Tibial artery (tissue), 4 donors: Measurements from ENCODE around the gene DNAH3.

Source experiments
- DNase-seq, 2 donors: peaks; one replicate each; pipeline ENCODE4 v3.0.0-alpha.2; 2019
- H3K27ac ChIP-seq, 2 donors: fragments of 200-600 bp; sonication (generic) in 1 of 2; 1 replicate in 1 of 2; 2 replicates in 1 of 2; pipeline ENCODE4 v1.5.1; 2018 to 2019; ENCODE audit warnings: mild to moderate bottlenecking in 1 of 2
- H3K27me3 ChIP-seq, 2 donors: fragments of 200-600 bp; sonication (generic) in 1 of 2; one replicate each; pipeline versions ENCODE4 v1.5.1 to v1.6.0; 2016 to 2019
- H3K36me3 ChIP-seq, 3 donors: fragments of 200-600 bp; sonication (generic) in 2 of 3; one replicate each; pipeline ENCODE4 v1.5.1; 2016 to 2019; ENCODE audit warnings: mild to moderate bottlenecking in 2 of 3
- H3K4me1 ChIP-seq, 4 donors: fragments of 200-600 bp; sonication (generic) in 2 of 4; 1 replicate in 3 of 4; 2 replicates in 1 of 4; pipeline ENCODE4 v1.5.1; 2016 to 2019
- H3K4me3 ChIP-seq, 2 donors: fragments of 200-600 bp; sonication (generic) in 1 of 2; 1 replicate in 1 of 2; 2 replicates in 1 of 2; pipeline ENCODE4 v1.5.1; 2018 to 2019; ENCODE audit warnings: mild to moderate bottlenecking in 2 of 2
- H3K9me3 ChIP-seq, 3 donors: fragments of 200-600 bp; sonication (generic) in 1 of 3; one replicate each; pipeline ENCODE4 v1.5.1; 2016 to 2019
- intact Hi-C: fragments of 100-400 bp; cut with DNase I; formaldehyde crosslinking; loops from one replicate; pipeline ENCODE4 v1.15.0; 2023; ENCODE audit warnings: low total_unique reads
- TF ChIP-seq, protein P1 (sequence below), 2 experiments: fragments of 200-600 bp in 1 of 2; fragments of 450-650 bp in 1 of 2; IDR thresholded peaks; one replicate each; pipeline ENCODE4 v1.5.1; 2017 to 2019; ENCODE audit warnings: antibody characterized with exemption in 2 of 2, mild to moderate bottlenecking in 1 of 2, moderate library complexity in 1 of 2

The DNAH3 gene

DNA sequence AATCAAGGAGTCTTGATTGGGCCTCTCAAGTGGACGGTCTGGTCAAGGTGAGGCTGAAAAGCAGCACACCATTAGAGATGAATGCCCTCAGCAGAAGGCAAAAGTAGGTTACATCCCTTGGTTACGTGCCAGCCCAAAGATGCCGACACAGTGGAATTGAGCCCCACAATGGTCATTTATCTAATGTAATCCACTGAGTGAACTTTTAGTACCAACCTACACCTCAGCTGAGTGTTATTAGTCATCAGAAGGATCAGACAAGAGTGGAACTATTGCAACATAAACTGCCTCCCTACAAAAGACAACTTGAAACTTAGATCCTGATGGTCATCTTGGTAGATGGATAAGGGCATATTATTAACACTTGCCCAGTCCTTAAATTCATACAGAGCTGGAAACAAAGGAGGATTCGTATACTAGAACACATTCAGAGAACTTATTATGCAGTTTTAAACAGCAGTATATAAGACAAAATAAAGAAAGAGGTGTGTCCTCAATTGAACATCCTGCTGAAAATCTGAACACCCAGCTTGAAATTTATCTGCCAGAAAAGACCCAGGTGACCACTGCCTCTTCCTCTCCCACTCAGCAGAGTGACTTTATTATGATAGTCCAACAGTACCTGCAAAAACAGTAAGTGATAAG, 253.3 kb downstream of the DNAH3 start:
- TF ChIP-seq, protein P1, sequence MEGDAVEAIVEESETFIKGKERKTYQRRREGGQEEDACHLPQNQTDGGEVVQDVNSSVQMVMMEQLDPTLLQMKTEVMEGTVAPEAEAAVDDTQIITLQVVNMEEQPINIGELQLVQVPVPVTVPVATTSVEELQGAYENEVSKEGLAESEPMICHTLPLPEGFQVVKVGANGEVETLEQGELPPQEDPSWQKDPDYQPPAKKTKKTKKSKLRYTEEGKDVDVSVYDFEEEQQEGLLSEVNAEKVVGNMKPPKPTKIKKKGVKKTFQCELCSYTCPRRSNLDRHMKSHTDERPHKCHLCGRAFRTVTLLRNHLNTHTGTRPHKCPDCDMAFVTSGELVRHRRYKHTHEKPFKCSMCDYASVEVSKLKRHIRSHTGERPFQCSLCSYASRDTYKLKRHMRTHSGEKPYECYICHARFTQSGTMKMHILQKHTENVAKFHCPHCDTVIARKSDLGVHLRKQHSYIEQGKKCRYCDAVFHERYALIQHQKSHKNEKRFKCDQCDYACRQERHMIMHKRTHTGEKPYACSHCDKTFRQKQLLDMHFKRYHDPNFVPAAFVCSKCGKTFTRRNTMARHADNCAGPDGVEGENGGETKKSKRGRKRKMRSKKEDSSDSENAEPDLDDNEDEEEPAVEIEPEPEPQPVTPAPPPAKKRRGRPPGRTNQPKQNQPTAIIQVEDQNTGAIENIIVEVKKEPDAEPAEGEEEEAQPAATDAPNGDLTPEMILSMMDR (IDR thresholded peaks at IDR 0.05): no peak
- Histone ChIP-seq H3K27ac (peak overlapping the region; percentile 96 to 98), H3K27me3 (no peaks in the 10 kb centered on the region), H3K36me3 (peaks cover 0 to 38% (median 30%) of the 10 kb centered on the region in 3 donors), H3K4me3 (peak overlapping the region in 1 of 2 donors; percentile 63), H3K4me1 (peaks cover 0 to 78% (median 39%) of the 10 kb centered on the region in 4 donors), H3K9me3 (no peaks in the 10 kb centered on the region)
- DNase-seq: no peak
- intact Hi-C loops: no loop called here

DNA sequence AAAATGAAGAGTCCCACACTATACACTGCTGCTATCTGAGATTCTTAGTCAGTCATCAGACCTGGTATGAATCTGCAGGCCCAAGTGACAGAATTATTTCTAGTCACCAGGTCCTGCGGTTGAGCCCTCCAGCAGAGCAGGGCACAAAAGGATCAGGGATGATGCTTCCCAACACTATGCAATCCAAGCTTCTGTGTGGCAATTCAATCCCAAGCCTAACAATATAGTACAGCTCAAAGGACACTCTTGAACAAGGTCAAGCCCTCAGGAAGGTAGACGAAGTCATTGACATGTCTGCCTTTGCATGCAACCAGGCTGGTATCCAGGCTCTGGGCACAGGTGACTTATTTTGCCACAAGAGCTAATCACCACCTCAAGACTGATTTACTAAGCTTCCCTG, 256.3 kb downstream of the DNAH3 start:
- TF ChIP-seq, protein P1 (IDR thresholded peaks at IDR 0.05): no peak
- Histone ChIP-seq H3K4me3 (no peak overlapping the region), H3K36me3 (peaks cover 0 to 47% (median 33%) of the 10 kb centered on the region in 3 donors), H3K9me3 (no peaks in the 10 kb centered on the region), H3K27me3 (no peaks in the 10 kb centered on the region), H3K4me1 (peaks cover 0 to 92% (median 30%) of the 10 kb centered on the region in 4 donors), H3K27ac (no peak overlapping the region)
- intact Hi-C loops: no loop called here
- DNase-seq: no peak

DNA sequence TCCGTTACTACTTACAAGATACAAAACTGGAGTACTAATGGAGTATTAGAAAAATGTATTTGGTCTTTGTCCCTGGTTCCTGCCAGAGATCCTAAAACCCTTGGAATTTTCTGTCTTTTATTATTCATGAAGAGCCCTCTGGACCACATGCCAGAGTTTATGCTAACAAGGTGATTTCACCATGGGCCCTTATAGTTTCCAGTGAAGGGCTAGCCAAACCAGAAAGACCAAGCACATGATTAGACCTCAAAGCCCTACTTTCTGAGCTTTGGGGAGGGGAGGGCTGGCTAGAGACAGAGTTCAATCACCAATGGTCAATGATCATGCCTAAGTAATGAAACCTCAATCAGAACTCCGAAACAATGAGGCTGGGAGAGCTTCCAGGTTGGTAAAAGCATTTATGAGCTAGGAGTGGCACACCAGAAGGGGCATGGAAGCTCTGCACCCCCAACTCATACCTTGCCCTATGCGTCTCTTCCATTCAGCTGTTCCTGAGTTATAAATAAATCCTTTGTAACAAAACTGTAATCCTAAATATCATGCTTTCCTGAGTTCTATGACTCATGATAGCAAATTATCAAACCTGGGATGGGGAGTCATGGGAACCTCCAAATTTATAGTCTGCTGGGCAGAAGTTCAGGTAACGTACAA, 260.9 kb downstream of the DNAH3 start:
- DNase-seq: no peak
- intact Hi-C loops: no loop called here
- Histone ChIP-seq H3K36me3 (peaks cover 0 to 33% (median 18%) of the 10 kb centered on the region in 3 donors), H3K9me3 (no peaks in the 10 kb centered on the region), H3K4me1 (peaks cover 0 to 85% (median 21%) of the 10 kb centered on the region in 4 donors), H3K27me3 (no peaks in the 10 kb centered on the region), H3K4me3 (no peak overlapping the region), H3K27ac (no peak overlapping the region)
- TF ChIP-seq, protein P1 (IDR thresholded peaks at IDR 0.05): no peak

DNA sequence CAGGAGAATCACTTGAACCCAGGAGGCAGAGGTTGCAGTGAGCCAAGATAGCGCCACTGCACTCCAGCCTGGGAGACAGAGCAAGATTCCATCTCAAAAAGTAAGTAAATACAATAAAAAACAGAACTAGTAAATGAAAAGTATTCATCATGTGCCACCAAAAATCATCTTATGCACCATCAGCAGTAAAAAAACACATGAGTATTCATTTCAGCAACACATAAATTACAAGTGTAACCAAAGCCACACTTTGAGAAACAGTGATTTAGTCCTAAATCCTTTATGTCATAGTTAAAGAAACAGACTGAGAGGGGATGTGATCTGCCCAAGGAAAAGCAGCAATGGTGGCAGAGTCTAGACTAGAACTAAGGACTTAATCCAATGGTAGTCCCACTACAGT, 263.4 kb downstream of the DNAH3 start:
- intact Hi-C loops: no loop called here
- TF ChIP-seq, protein P1 (IDR thresholded peaks at IDR 0.05): no peak
- Histone ChIP-seq H3K27ac (peak overlapping the region in 1 of 2 donors; percentile 23), H3K9me3 (no peaks in the 10 kb centered on the region), H3K36me3 (peaks cover 0 to 7% (median 1%) of the 10 kb centered on the region in 3 donors), H3K4me3 (no peak overlapping the region), H3K27me3 (no peaks in the 10 kb centered on the region), H3K4me1 (peaks cover 0 to 86% (median 27%) of the 10 kb centered on the region in 4 donors)
- DNase-seq: no peak

DNA sequence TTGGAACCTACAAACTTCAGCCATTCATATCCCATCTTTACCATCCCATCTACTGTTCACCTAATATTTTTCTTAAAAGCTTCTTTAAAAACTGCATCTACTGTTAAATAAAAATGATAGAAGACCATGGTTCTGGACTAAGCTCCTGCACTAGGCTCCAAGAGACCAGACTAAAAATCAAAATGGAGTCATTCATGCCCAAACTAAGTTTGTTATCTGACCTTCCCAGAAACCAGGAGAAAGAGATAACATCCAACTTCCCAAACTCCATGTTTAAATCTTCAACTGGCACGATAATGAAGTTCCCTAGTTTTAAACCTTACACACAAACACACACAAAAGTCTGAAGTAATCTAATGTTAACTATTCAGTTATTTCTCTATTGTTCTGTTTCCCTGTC, 264.3 kb downstream of the DNAH3 start:
- Histone ChIP-seq H3K36me3 (peaks cover 0 to under 1% (median 0%) of the 10 kb centered on the region in 3 donors), H3K27ac (peak overlapping the region in 1 of 2 donors; percentile 30), H3K27me3 (no peaks in the 10 kb centered on the region), H3K9me3 (no peaks in the 10 kb centered on the region), H3K4me3 (no peak overlapping the region), H3K4me1 (peaks cover 0 to 87% (median 34%) of the 10 kb centered on the region in 4 donors)
- no peak for DNase-seq
- TF ChIP-seq, protein P1 (IDR thresholded peaks at IDR 0.05): no peak
- intact Hi-C loops: no loop called here
